Stimulated activated CD8-positive, alpha-beta memory T cell treated with anti-CD3 and anti-CD28 coated beads, Interleukin-7, amount 100 ng/mL, for 4 hours (primary cell): ENCODE results near the gene ARFGEF3.

Experiments
- DNase-seq, 2 donors: peaks; one replicate each; pipeline ENCODE4 v3.0.0-alpha.2; 2020; ENCODE audit warnings: low read depth in 2 of 2

Gene ARFGEF3

GRCh38 chr6:138162955-138163575 is 1.3 kb downstream of the ARFGEF3 start:
- DNase-seq, result no peak

GRCh38 chr6:138175596-138175995 is 13.9 kb downstream of the ARFGEF3 start:
- no peak for DNase-seq

DNA sequence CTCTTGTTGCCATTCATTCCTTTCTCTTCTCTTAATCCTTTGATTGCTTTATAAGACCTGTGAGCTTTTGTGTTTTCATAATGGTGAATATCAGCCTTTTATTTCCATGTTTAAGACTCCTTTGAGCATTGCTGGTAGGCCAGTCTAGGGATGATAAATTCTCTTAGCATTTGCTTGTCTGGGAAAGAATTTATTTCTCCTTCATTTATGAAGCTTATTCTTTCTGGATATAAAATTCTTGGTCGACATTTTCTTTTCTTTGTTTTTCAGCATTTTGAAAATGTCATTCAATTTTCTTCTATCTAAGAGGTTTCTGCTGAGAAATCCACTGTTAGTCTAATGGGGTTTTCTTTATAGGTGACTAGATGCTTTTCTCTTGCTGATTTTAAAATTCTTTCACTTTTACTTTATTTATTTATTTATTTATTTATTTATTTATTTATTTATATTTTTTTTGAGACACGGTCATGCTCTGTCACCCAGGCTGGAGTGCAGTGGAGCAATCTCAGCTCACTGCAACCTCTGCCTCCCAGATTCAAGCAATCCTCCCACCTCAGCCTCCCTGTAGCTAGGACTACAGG is 15.0 kb downstream of the ARFGEF3 start:
- DNase-seq, result no peak

- no peak for DNase-seq
Observed at GRCh38 chr6:138182939-138183789, 21.4 kb downstream of the ARFGEF3 start.

DNA sequence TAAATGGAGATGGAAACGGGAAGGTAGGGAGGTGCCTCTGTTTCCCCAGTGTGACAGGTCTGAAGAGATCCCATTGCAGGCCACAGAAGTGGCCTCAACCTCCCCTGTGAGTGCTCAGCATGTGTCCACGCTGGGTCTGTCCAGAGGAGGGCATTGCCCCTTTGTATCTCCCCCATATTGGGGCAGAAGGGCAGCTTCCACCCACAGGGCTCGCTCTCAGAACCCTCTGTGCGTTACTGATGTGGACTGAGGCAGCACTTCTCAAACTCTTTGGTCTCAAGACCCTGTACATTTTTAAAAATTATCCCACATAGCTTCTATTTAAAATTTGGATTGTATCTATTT is 22.0 kb downstream of the ARFGEF3 start:
- DNase-seq, result no peak

GRCh38 chr6:138184230-138184629 is 22.5 kb downstream of the ARFGEF3 start:
- DNase-seq, result no peak

- DNase-seq, result no peak
Observed at GRCh38 chr6:138187156-138187555, 25.4 kb downstream of the ARFGEF3 start.

DNA sequence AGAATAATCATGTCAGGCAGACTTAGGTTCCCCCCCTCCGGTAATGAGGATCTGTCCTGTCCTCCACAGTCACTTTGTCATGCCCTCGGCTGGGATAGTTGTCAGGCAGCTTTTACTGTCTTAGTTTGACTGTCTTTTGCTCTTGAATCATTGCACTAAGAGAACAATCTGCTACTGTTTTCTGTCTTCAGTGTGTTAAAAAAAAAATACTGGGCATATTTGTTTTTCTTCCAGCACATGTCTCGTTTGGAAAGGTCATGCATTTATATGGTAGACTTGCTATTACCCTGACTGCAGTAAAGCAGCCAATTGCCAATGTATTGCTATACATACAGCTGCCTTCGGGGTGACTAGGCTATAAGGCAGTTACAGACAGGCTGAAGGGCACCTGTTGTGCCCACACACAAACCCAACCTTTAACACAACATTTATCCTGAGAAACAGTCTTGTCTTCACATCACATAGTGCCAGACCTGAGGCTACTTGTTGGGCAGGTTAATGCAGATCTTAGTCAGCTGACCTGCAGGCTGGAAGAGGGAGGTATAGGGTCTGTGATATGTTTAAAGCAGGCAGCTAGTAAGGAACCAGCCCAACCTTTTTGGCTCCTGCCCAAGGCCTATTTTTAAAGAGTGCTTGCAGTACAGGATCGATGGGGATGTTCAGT is 26.7 kb downstream of the ARFGEF3 start:
- DNase-seq, result no peak

DNA sequence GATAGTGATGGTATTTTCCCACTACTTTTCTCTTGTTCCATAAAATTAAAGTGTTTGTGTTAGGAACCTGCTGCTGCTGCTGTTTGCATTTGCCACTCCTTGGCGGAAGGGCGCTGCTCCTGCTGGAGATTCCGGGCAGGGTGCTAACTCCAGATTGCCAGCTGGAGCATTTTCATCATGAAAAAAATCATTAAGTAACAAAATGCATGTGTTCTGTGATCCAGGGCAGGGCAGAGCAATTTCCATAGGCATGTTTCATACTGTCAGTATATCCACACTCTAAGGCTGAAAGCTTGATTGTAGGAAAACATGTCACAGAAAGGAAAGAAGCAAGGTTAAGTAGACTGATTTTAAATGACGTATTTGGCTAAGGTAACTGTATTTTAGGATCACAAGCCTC is 32.5 kb downstream of the ARFGEF3 start:
- DNase-seq, result no peak

DNA sequence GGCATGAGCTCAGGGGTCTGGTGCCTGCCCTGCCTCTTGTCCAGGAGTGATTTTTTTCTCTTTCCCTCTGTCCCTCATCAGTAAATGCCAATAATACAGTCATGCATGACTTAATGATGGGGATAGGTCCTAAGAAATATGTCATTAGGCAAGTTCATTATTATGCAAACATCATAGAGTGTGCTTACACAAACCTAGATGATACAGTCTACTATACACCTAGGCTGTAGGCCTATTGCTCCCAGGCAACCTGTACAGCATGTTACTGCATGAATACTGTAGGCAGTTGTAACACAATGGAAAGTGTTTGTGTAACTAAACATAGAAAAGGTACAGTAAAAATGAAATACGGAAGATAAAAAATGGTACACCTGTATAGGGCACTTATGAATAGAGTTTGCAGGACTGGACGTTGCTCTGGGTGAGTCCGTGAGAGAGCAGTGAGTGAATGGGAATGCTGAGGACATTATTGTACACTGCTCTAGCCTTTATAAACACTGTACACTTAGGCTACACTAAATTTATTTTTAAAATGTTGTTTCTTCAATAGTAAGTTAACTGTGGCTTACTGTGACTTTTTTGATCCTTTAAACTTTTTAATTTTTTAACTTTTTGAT is 34.5 kb downstream of the ARFGEF3 start:
- no peak for DNase-seq

DNA sequence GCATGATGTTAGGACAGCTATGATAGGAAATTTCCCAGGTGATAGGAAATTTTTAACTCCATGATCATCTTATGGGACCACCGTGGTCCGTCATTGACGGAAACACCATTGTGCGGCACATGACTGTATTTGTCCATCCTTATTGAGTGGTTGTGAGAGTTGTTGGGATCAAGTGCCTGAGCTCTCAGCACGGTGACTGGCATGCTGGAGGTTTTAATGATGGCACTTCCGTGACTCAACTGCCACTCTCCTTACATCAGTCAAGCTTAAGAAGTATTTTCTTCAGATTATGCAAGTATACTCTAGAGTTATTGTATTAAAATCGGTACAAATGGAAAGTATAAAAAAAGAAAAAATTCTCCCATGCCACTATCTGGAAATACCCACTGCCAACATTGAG is 35.8 kb downstream of the ARFGEF3 start:
- DNase-seq, result no peak

GRCh38 chr6:138198430-138199091 is 36.8 kb downstream of the ARFGEF3 start:
- DNase-seq, result no peak

DNA sequence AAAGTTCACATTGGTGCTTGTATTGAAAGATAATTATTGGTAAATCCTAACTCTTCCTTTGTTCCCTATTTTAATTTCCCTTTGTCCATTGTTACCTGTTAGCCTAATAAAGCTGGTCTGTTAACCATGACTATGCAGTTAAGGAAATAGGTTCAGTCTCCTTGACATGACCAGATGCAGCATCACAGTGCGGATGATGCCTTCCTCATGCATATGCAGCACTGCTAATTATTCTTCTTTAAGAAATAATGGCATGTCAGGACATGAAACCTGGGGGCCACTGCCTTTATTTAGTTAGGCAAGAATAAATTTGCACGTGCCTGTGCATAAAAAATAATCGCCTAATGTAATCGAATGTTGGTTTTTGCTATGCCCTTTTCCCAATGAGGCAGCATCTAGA is 40.1 kb downstream of the ARFGEF3 start:
- DNase-seq, result no peak

DNA sequence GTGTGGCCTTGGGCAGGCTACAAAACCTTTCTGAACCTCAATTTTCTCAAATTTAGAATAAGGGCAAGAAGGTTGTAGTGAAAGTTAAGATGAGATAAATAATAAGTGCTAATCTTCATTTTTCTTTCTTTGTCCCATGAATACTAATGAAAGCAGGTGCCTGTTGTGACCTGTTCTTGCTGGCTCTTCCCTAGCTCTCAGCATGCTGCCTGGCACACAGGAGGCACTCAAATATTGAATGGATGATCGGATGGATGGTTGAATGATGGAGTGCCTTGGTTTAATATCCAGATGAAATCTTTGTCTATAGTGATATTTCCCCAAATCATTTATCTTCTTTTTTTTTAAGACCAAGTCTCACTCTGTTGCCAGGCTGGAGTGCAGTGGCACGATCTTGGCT is 41.6 kb downstream of the ARFGEF3 start:
- no peak for DNase-seq

- DNase-seq, result no peak
Observed at GRCh38 chr6:138204303-138204702, 42.6 kb downstream of the ARFGEF3 start.

DNA sequence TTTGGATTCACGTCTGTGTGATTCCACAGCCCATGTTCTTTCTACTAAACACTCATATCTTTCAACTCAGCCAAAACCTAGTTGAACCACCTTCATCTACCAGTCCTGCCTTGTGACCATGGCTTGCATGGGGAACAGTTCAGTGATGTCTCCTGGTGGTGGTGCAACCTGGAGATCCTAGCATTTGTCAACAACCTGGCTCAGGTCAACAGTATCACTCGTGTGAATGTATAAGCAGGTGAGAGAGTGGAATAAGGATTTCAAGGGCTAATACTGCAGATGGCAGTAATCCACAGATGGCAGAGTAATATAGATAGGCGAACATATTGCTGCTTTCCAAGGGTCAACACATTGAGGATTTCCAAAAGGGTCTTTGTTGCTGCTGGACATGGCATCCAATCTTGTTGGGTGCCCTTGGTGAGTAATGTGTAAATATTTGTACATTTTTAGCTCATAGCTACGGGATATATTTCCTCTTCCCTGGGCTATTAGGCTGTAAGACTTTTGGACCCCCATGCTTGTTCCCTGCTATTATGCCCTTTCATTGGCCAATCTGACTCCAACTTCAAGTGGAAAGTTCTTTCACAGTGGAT is 43.1 kb downstream of the ARFGEF3 start:
- DNase-seq, result no peak

DNA sequence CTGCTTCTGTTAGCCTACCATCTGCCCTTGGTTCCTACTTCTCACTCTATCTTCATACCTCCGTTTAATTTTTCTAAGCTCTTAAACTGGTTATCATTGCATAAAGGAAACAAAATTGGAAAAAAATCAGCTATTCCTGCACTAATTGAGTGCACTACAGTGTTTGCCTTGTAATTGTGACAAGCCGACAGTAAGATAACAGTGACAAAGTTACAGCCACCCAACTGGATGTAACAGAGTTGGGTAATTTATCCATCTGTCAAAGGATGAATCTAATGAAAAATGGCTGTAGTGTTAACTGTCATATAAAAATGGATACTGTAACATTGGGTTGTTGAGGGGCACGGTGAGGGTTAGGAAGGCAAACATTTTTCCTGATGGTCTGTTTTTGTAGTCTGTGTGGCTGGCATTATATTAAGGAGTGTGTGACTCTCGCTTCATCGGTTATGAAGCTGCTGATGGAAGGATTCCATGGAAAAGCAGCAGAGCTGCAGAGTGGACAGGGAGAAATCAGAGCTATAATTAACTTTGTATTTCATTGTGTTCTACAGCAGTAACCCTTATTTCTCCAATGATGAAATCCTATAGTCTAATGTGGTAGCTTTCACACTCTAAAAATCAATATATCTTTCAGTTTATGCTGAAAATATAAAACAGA is 43.8 kb downstream of the ARFGEF3 start:
- DNase-seq, result no peak

GRCh38 chr6:138206862-138207261 is 45.1 kb downstream of the ARFGEF3 start:
- no peak for DNase-seq

DNA sequence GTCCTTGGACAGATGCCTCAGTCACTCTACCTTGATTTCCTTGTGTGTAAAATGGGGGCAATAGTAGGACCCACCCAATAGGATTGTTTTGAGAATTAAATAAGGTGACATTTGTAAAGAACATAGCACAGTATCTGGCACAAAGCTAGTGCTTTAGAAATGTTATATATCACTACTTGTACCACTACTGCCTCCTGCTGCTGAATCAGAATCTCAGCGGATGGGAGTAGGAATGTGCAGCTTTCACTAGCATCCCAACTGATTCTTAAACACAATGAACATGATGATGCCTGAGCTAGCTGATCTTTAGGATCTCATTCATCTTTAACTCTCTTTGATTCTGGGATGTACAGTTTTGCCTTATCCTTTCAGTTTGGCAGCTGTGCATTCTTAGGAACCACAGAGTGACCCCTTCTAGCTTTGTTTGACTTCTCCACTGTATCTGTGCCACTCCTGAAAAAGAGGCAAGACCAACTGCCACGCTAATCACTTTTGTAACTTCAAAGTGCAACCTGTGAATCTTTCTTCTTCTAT is 49.4 kb downstream of the ARFGEF3 start:
- no peak for DNase-seq

- no peak for DNase-seq
Observed at GRCh38 chr6:138211601-138212000, 49.9 kb downstream of the ARFGEF3 start.
